Nephron progenitor cell (in vitro differentiated cells): ENCODE results near the gene ZNF397.
"Not testable (repeated sequence)": the region's sequence is repeated elsewhere in the genome, so short reads cannot be mapped to it uniquely, and the experiment has no call there.

ENCODE experiments used
- DNase-seq: peaks from one replicate; pipeline ENCODE4 v3.0.0; 2021
- H3K27ac Mint-ChIP-seq: 2 replicates; pipeline ENCODE4 v1.8.0; 2021; ENCODE audit warnings: mild to moderate bottlenecking, moderate library complexity, mixed read lengths
- H3K27me3 Mint-ChIP-seq: 2 replicates; pipeline ENCODE4 v1.8.0; 2021; ENCODE audit warnings: mild to moderate bottlenecking, low read depth, mixed read lengths; ENCODE audit not compliant: poor library complexity
- H3K36me3 Mint-ChIP-seq: 2 replicates; pipeline ENCODE4 v1.8.0; 2021; ENCODE audit warnings: low read depth, mixed read lengths
- H3K4me1 Mint-ChIP-seq: 2 replicates; pipeline ENCODE4 v1.8.0; 2021; ENCODE audit warnings: mixed read lengths
- H3K4me3 Mint-ChIP-seq: 2 replicates; pipeline ENCODE4 v1.8.0; 2021; ENCODE audit warnings: mild to moderate bottlenecking, moderate library complexity, mixed read lengths
- H3K9me3 Mint-ChIP-seq: 2 replicates; pipeline ENCODE4 v1.8.0; 2021; ENCODE audit warnings: mild to moderate bottlenecking, moderate library complexity, mixed read lengths
- TF ChIP-seq, protein P1 (sequence below): fragments of 200-600 bp; sonication (generic); IDR thresholded peaks from 2 replicates; pipeline ENCODE4 v1.5.0; 2021; ENCODE audit warnings: antibody characterized with exemption

The ZNF397 gene

DNA sequence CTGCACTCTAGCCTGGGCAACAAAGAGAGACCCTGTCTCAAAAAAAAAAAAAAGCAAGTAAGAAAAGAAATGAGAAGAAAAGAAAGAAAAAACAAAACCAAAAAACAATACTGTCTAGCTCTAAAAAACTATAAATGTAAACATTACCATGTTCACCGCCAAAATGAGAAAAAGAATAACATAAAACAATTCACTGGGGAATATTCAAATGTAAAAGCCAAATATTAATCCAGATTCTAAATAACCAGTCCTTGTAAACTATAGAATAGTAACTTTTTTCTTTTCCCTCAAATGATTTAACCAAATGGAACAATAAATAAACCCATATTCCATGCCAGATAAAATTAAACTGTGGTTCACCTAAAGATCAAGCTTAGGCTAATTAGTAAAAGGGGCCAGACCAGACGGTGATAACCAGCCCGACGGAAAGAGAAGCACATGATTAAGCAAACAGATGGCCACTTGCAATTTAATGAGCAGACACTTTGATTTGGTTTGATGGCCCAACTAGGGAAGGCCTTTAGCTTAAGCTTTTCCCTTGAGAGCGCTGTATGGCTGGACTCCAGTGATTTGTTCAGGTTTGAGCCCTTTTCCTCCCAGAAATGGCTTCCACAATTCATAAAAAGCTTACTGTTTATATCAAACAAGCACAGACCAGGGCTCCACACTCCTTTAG is 39.4 kb upstream of the ZNF397 start:
- no peak overlapping the region for H3K4me3 Mint-ChIP-seq
- DNase-seq = no peak
- peaks cover 22% of the 10 kb centered on the region for H3K9me3 Mint-ChIP-seq
- H3K27me3 Mint-ChIP-seq = peaks cover 7% of the 10 kb centered on the region
- H3K27ac Mint-ChIP-seq = no peak overlapping the region
- no peaks in the 10 kb centered on the region for H3K4me1 Mint-ChIP-seq
- TF ChIP-seq, protein P1, sequence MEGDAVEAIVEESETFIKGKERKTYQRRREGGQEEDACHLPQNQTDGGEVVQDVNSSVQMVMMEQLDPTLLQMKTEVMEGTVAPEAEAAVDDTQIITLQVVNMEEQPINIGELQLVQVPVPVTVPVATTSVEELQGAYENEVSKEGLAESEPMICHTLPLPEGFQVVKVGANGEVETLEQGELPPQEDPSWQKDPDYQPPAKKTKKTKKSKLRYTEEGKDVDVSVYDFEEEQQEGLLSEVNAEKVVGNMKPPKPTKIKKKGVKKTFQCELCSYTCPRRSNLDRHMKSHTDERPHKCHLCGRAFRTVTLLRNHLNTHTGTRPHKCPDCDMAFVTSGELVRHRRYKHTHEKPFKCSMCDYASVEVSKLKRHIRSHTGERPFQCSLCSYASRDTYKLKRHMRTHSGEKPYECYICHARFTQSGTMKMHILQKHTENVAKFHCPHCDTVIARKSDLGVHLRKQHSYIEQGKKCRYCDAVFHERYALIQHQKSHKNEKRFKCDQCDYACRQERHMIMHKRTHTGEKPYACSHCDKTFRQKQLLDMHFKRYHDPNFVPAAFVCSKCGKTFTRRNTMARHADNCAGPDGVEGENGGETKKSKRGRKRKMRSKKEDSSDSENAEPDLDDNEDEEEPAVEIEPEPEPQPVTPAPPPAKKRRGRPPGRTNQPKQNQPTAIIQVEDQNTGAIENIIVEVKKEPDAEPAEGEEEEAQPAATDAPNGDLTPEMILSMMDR = no peak
- H3K36me3 Mint-ChIP-seq = peaks cover 14% of the 10 kb centered on the region

DNA sequence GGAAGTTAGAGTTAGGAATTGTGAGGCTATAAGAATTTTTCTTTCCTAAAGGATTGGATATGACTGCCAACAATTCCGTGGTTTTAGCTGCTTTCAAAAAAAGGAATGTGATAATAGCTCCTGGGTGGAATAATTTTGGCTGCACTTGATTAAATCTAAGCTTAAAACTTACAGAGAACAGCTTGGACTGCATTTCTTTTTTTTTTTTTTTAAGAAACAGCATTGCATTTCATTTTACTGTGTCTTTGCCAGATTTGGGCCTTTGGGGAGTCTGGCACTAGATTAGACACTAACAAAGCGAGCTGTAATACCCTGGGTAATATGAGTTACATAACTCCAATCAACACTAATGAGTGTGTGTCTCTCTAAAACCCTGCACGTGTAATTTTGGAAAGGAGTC is 37.8 kb upstream of the ZNF397 start:
- H3K4me3 Mint-ChIP-seq = no peak overlapping the region
- peaks cover 7% of the 10 kb centered on the region for H3K27me3 Mint-ChIP-seq
- H3K27ac Mint-ChIP-seq = no peak overlapping the region
- H3K9me3 Mint-ChIP-seq = peaks cover 22% of the 10 kb centered on the region
- DNase-seq = no peak
- peaks cover 14% of the 10 kb centered on the region for H3K36me3 Mint-ChIP-seq
- TF ChIP-seq, protein P1 = no peak
- no peaks in the 10 kb centered on the region for H3K4me1 Mint-ChIP-seq

DNA sequence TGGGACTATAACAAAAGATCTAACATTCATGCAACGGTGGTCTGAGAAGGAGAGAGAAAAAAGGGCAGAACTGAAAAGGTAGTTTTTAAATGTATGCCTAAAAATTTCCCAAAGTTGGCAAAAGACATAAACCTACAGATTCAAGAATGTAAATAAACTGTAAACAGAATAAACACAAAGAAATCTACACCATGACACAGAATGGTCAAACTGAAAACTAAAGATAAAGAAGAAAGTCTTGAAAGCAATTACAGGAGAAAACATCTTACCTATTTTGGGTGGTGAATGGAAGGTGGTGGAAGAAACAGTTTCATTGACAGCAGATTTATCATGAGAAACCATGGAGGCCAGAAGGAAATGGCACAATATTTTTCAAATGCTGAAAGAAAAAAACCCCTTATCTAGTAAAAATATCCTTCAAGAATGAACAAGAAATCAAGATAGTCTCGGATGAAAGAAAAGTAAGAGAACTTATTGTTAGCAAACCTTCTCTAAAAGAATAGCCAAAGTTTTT is 35.6 kb upstream of the ZNF397 start:
- H3K4me1 Mint-ChIP-seq = no peaks in the 10 kb centered on the region
- peaks cover 14% of the 10 kb centered on the region for H3K36me3 Mint-ChIP-seq
- no peak overlapping the region for H3K4me3 Mint-ChIP-seq
- no peak for DNase-seq
- H3K27me3 Mint-ChIP-seq = peaks cover 7% of the 10 kb centered on the region
- H3K27ac Mint-ChIP-seq = no peak overlapping the region
- H3K9me3 Mint-ChIP-seq = peaks cover 22% of the 10 kb centered on the region
- TF ChIP-seq, protein P1 = no peak

DNA sequence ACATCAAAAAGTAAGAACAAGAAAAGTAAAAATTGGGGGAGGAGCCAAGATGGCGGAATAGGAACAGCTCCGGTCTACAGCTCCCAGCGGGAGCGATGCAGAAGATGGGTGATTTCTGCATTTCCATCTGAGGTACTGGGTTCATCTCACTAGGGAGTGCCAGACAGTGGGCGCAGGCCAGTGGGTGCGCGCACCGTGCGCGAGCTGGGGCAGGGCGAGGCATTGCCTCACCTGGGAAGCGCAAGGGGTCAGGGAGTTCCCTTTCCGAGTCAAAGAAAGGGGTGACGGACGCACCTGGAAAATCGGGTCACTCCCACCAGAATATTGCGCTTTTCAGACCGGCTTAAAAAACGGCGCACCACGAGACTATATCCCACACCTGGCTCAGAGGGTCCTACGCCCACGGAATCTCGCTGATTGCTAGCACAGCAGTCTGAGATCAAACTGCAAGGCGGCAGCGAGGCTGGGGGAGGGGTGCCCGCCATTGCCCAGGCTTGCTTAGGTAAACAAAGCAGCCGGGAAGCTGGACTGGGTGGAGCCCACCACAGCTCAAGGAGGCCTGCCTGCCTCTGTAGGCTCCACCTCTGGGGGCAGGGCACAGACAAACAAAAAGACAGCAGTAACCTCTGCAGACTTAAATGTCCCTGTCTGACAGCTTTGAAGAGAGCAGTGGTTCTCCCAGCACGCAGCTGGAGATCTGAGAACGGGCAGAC is 34.9 kb upstream of the ZNF397 start:
- not testable (repeated sequence) for DNase-seq, H3K27ac Mint-ChIP-seq, H3K4me1 Mint-ChIP-seq, H3K27me3 Mint-ChIP-seq, H3K4me3 Mint-ChIP-seq
- H3K9me3 Mint-ChIP-seq = peaks cover 22% of the 10 kb centered on the region
- peaks cover 14% of the 10 kb centered on the region for H3K36me3 Mint-ChIP-seq

DNA sequence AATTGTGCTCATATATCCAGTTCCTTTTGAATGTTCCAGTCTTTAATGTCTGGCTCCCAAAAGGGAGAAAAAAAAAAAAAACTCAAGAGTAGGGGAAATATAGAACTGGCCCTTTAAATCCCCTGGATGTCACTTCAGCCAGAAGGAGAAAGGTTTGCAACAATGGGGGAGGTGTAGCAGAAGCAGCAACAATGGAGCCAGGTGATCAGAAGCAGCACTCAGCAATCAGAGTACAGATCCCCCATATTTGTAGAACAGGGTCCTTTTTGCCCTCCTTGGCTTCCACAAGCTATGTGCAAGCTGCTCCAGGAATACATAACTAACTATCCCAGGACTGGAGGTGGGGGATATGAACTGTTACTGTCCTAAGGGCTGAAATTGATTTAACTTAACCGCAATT is 25.8 kb upstream of the ZNF397 start:
- Mint-ChIP-seq H3K9me3 (peaks cover 4% of the 10 kb centered on the region), H3K27me3 (peaks cover 4% of the 10 kb centered on the region), H3K4me1 (peaks cover 15% of the 10 kb centered on the region), H3K36me3 (no peaks in the 10 kb centered on the region), H3K4me3 (no peak overlapping the region), H3K27ac (no peak overlapping the region)
- TF ChIP-seq, protein P1 = no peak
- DNase-seq = no peak

DNA sequence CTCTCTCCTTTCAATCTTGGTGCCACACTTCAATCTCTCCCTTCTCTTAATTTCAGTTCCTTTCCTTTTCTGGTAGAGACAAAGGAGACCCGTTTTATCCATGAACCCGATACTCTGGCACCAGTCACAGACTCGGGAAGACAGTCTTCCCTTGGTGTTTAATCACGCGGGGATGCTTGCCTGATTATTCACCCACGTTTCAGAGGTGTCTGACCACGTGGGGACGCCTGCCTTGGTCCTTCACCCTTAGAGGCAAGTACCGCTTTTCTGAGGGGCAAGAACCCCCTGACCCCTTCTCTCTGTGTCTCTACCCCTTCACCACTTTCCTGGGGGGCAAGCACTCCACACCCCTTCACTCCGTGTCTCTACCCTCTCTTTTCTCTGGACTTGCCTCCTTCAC is 24.2 kb upstream of the ZNF397 start:
- not testable (repeated sequence) for H3K4me3 Mint-ChIP-seq, H3K27ac Mint-ChIP-seq, DNase-seq, H3K9me3 Mint-ChIP-seq, H3K27me3 Mint-ChIP-seq, H3K36me3 Mint-ChIP-seq
- peaks cover 15% of the 10 kb centered on the region for H3K4me1 Mint-ChIP-seq

DNA sequence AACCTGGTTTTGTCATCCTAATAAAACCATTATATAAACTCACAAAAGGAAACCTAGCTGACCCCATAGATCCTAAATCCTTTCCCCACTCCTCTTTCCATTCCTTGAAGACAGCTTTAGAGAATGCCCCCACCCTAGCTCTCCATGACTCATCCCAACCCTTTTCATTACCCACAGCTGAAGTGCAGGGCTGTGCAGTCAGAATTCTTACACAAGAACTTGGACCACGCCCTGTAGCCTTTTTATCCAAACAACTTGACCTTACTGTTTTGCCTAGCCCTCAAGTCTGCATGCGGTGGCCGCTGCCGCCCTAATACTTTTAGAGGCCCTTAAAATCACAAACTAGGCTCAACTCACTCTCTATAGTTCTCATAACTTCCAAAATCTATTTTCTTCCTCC is 21.5 kb upstream of the ZNF397 start:
- peaks cover 15% of the 10 kb centered on the region for H3K4me1 Mint-ChIP-seq
- H3K27ac Mint-ChIP-seq, H3K4me3 Mint-ChIP-seq, H3K36me3 Mint-ChIP-seq, H3K9me3 Mint-ChIP-seq, DNase-seq, H3K27me3 Mint-ChIP-seq: not testable (repeated sequence)
